ENCODE measurements around the gene CST9. TPM values are rescaled to one million over a fixed set of nuclear protein-coding genes. Genes with fewer than 3 reads are reported as not detected.

The CST9 gene
- polyA plus RNA-seq, 2 of the 4 experiments (the other 2 are of a cell fraction), result not detected

DNA sequence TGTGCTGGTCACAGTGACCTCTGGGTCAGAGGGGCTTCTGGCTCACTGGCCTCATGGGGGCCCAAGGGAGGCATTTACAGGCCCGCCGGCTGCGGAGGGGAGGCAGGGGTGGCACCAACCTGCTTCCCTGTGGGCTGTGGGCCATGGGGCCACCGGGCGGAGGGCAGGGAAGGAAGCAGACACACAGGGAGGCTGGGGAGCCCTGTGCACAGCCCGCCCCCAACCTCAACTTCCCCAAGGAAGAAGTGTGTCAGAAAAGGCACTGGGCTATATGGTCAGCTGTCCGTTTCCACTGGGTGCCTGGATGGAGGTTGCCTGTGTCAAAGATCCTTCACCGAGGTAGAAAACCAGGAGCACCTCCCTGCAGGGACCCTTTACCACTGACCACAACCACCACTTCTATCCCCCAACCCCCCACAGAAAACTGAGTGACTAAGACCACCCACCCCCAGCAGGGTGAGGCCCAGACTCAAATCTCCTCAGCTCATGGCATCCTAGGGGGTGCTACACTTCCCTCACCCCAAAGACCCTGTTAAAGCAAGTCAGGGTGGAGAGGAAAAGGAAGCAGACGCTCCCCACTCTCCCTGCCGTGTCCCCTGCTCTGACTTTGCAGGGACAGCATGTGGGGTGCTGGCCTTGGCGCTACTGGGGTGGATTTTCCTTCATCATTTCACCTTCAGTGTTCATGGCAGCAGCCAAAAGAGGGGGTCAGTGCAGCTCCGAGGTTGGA, 26.4 kb upstream of the CST9 start:
- ChIA-PET POLR2A (interaction anchor here (1.4 kb wide), 1 partner anchor 9 kb away, joined by 3 read pairs; no protein-coding TSS in a partner anchor), CTCF (interaction anchor here (0.6 kb wide), 1 partner anchor 36 kb away, joined by 3 read pairs; no protein-coding TSS in a partner anchor)
- 92% methylated on average over 12 of the region's 12 CpGs for WGBS (ENCODE audit: missing lambda C conversion rate)
- ATAC-seq (no peak), FAIRE-seq (no peak), DNase-seq (ENCODE audit: low read depth in 1 of 2, low spot score in 1 of 2) (no peak)
- Histone ChIP-seq H3K27ac (no peak overlapping the region), H3K4me2 (no peak overlapping the region), H3K9me3 (0 out of 3 replicates have a peak, but pooled peaks cover 5% of the 10 kb centered on the region), H3K4me3 (no peak overlapping the region), H3K4me1 (peaks cover 29% of the 10 kb centered on the region)
- TF ChIP-seq CEBPB (IDR thresholded peaks at IDR 0.05), result no peak
- TF ChIP-seq FOXS1 (CRISPR knock-in tag; IDR thresholded peaks at IDR 0.05), result no peak
- no peak for TF ChIP-seq SREBF2 (IDR thresholded peaks at IDR 0.05)
- no peak for TF ChIP-seq NFE2L2 (conservative IDR thresholded peaks at IDR 0.05; ENCODE audit: low read length)
- TF ChIP-seq EHMT2 (IDR thresholded peaks at IDR 0.05; ENCODE audit: low read depth), result no peak
- TF ChIP-seq, protein P1, sequence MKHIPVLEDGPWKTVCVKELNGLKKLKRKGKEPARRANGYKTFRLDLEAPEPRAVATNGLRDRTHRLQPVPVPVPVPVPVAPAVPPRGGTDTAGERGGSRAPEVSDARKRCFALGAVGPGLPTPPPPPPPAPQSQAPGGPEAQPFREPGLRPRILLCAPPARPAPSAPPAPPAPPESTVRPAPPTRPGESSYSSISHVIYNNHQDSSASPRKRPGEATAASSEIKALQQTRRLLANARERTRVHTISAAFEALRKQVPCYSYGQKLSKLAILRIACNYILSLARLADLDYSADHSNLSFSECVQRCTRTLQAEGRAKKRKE (CRISPR knock-in tag; IDR thresholded peaks at IDR 0.05; ENCODE audit: low read depth), result no peak
- TF ChIP-seq BHLHE40 (IDR thresholded peaks at IDR 0.05; ENCODE audit: low read depth, low read length), result no peak
- TF ChIP-seq KDM1A (IDR thresholded peaks at IDR 0.05; ENCODE audit: low read depth), result no peak
- TF ChIP-seq CBX8 (IDR thresholded peaks at IDR 0.05), result no peak
- TF ChIP-seq ZFP36 (IDR thresholded peaks at IDR 0.05; ENCODE audit: borderline replicate concordance, partially characterized antibody), result no peak
- no peak for TF ChIP-seq NR3C1 (IDR thresholded peaks at IDR 0.05)
- TF ChIP-seq EHF (CRISPR knock-in tag; IDR thresholded peaks at IDR 0.05), result no peak
- TF ChIP-seq CBX2 (IDR thresholded peaks at IDR 0.05; ENCODE audit: borderline replicate concordance, low read depth), result no peak

DNA sequence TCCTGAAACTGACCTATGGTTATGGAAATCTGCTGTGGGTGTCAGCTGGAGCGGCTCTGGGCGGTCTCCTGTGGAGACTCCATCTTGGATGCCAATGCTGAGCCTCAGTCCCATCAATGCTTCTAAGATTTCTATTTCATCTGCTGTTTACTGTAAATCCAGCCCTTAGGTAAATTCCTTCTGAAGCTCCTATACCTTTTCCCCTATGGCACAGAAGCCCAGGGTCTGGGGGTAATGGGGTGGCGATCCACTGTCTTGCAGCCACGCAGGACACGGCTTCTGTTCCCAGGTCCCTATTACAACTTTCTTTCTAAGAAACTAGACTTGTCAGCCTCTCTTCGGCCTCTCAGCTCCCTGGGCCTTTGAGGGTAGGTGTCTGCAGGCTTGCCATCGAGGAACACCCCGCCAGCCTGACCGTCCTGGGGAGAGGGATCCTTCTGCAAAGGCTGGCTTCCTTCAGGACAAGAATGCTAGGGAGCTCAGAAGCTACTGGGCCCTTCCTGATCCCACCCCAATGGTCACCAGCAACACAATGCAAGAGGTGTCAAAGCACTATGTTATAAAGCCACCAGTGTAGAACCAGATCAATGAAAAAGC, 25.6 kb upstream of the CST9 start:
- ChIA-PET POLR2A (interaction anchor here (1.4 kb wide), 1 partner anchor 8 kb away, joined by 3 read pairs; no protein-coding TSS in a partner anchor), CTCF (interaction anchor here (2.1 kb wide), 1 partner anchor 25 kb away, joined by 9 read pairs; no protein-coding TSS in a partner anchor)
- Histone ChIP-seq H3K4me1 (peaks cover 27% of the 10 kb centered on the region), H3K9me3 (0 out of 3 replicates have a peak, but pooled peaks cover 5% of the 10 kb centered on the region), H3K4me3 (no peak overlapping the region), H3K27ac (no peak overlapping the region), H3K4me2 (no peak overlapping the region)
- WGBS (ENCODE audit: missing lambda C conversion rate), result 95% methylated on average over 9 of the region's 9 CpGs
- FAIRE-seq, result no peak
- no peak for ATAC-seq
- TF ChIP-seq HOXB5 (CRISPR knock-in tag; IDR thresholded peaks at IDR 0.05), result no peak
- TF ChIP-seq KDM1A (IDR thresholded peaks at IDR 0.05; ENCODE audit: low read depth), result no peak
- no peak for TF ChIP-seq CBX2 (IDR thresholded peaks at IDR 0.05; ENCODE audit: borderline replicate concordance, low read depth)
- TF ChIP-seq, protein P2, sequence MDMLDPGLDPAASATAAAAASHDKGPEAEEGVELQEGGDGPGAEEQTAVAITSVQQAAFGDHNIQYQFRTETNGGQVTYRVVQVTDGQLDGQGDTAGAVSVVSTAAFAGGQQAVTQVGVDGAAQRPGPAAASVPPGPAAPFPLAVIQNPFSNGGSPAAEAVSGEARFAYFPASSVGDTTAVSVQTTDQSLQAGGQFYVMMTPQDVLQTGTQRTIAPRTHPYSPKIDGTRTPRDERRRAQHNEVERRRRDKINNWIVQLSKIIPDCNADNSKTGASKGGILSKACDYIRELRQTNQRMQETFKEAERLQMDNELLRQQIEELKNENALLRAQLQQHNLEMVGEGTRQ (IDR thresholded peaks at IDR 0.05), result no peak
- TF ChIP-seq POLR2A (IDR thresholded peaks at IDR 0.05; ENCODE audit: low read length), result no peak
- TF ChIP-seq ZFP36 (IDR thresholded peaks at IDR 0.05; ENCODE audit: borderline replicate concordance, partially characterized antibody), result no peak
- no peak for TF ChIP-seq EP300 (IDR thresholded peaks at IDR 0.05)
- TF ChIP-seq, protein P3, sequence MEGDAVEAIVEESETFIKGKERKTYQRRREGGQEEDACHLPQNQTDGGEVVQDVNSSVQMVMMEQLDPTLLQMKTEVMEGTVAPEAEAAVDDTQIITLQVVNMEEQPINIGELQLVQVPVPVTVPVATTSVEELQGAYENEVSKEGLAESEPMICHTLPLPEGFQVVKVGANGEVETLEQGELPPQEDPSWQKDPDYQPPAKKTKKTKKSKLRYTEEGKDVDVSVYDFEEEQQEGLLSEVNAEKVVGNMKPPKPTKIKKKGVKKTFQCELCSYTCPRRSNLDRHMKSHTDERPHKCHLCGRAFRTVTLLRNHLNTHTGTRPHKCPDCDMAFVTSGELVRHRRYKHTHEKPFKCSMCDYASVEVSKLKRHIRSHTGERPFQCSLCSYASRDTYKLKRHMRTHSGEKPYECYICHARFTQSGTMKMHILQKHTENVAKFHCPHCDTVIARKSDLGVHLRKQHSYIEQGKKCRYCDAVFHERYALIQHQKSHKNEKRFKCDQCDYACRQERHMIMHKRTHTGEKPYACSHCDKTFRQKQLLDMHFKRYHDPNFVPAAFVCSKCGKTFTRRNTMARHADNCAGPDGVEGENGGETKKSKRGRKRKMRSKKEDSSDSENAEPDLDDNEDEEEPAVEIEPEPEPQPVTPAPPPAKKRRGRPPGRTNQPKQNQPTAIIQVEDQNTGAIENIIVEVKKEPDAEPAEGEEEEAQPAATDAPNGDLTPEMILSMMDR (IDR thresholded peaks at IDR 0.05), result no peak
- no peak for TF ChIP-seq NPAS2 (CRISPR knock-in tag; IDR thresholded peaks at IDR 0.05; ENCODE audit: borderline replicate concordance)
- no peak for TF ChIP-seq EHMT2 (IDR thresholded peaks at IDR 0.05; ENCODE audit: low read depth)
- no peak for TF ChIP-seq ESRRA (IDR thresholded peaks at IDR 0.05; ENCODE audit: borderline replicate concordance, low read length)
- TF ChIP-seq MYC (IDR thresholded peaks at IDR 0.05; ENCODE audit: borderline replicate concordance, low read length), result no peak
- TF ChIP-seq CBX8 (IDR thresholded peaks at IDR 0.05), result no peak
- no peak for DNase-seq (ENCODE audit: low read depth in 1 of 2, low spot score in 1 of 2)

All from A549 (cell line).